GM10266 (cell line): ENCODE results near the gene ZNF223.

Experiments
- DNase-seq: peaks from one replicate; pipeline ENCODE4 v3.0.0; 2012; ENCODE audit errors: extremely low spot score
- TF ChIP-seq, protein P1 (sequence below): IDR thresholded peaks from 2 replicates; pipeline ENCODE4 v1.5.1; 2012; ENCODE audit warnings: mild to moderate bottlenecking, low read depth; ENCODE audit not compliant: control insufficient read depth, insufficient read depth; ENCODE audit errors: missing control alignments

The ZNF223 gene

DNA sequence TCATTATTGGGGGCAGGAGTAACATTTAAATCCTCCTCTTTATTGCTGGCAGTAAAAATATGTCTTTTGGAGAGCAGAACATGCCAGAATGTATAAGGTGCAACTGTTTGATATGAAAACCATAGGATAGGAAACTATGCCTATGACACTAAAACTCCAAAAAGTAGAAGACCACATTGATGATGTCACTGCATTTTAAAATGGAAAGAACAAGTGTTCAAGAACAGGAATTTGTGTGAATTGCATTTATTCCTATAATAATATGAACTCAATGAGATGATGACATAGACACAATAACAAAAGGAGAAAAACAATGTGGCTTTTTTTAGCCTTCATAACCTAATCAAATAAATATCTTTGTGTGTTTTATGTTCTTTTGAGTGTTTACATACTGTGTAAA, 57.6 kb downstream of the ZNF223 start:
- TF ChIP-seq, protein P1, sequence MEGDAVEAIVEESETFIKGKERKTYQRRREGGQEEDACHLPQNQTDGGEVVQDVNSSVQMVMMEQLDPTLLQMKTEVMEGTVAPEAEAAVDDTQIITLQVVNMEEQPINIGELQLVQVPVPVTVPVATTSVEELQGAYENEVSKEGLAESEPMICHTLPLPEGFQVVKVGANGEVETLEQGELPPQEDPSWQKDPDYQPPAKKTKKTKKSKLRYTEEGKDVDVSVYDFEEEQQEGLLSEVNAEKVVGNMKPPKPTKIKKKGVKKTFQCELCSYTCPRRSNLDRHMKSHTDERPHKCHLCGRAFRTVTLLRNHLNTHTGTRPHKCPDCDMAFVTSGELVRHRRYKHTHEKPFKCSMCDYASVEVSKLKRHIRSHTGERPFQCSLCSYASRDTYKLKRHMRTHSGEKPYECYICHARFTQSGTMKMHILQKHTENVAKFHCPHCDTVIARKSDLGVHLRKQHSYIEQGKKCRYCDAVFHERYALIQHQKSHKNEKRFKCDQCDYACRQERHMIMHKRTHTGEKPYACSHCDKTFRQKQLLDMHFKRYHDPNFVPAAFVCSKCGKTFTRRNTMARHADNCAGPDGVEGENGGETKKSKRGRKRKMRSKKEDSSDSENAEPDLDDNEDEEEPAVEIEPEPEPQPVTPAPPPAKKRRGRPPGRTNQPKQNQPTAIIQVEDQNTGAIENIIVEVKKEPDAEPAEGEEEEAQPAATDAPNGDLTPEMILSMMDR = no peak
- no peak for DNase-seq

DNA sequence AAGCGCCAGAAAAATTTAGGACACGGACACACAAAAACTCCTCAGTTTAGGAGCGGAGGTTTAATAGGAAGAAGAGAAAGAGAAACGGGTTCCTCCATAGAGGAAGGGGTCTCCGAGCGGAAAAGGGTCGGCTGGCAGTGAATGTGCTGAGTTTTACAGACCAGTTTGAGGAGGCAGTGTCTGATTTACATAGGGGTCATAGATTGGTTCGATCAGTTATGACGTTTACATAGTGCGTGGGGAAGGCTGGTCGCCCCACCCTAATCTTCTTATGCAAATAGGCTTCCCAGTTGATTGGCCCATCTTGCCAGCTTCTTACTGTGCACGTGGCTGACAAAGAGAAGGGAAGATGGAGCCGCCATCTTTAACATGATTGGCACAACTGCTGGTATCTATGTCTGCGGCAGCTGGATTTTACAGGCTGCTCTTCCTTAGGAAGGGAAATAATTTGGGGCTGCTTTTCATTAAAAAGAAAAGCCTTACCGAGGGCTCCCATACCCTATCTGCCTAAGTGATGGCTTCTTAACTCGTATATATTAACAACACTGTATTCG, 60.2 kb downstream of the ZNF223 start:
- no peak for DNase-seq
- TF ChIP-seq, protein P1 = no peak

- TF ChIP-seq, protein P1 = no peak
- DNase-seq = no peak
These were observed 60.9 kb downstream of the ZNF223 start for GRCh38 chr19:44112802-44113137.

DNA sequence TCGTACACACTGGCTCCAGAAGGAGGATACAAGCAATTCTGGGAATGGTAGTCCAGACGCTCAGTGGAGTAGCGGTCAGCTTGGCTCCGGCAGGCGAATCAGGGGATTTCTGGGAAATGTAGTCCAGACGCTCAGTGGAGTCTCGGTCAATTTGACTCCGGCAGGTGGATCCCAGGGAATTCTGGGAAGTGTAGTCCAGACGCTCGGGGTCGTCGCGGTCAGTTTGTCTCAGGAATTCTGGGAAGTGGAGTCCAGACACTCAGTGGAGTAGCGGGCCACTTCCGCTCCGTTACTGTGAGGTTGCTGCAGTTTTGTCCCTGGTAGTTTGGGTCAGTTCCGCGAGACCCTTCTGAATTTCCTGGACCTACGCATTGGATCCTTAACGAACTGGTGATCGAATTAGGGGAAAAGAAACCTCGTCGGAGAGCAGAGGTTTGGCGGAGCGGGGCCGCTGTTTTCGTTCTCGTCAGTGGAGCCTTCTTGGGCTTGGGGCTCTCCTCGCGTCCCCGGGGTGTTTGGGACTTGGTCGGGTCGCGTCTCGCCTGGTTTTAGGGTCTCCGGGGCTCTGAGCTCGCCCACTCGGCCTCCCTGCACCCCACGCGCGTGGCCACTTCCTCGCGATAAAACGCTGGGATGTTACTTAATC, 61.4 kb downstream of the ZNF223 start, which contains the start of gene ZNF225:
Gene ZNF225 (plus strand): TSS at position 262 of the 646 bp plus-strand sequence. CDS start 2,429 bp downstream, outside the sequence.
- TF ChIP-seq, protein P1 = no peak
- peak; percentile 79 for DNase-seq

GRCh38 chr19:44113784-44114390, 62.1 kb downstream of the ZNF223 start:
- TF ChIP-seq, protein P1 = no peak
- DNase-seq = peak; percentile 6
